Lower lobe of right lung (tissue), 2 donors: ENCODE measurements around the gene DBT. TPM values are rescaled to one million over a fixed set of nuclear protein-coding genes. Genes with fewer than 3 reads are reported as not detected.
"Not testable (repeated sequence)": the region's sequence is repeated elsewhere in the genome, so short reads cannot be mapped to it uniquely, and the experiment has no call there.

Experiments used
- ATAC-seq, 2 donors: fragments of 200-7000 bp; cut with Tn5 transposase; one replicate each; pipeline ENCODE4 v1.9.1; 2020 to 2022; ENCODE audit warnings: mild to moderate bottlenecking in 2 of 2, moderate library complexity in 2 of 2
- DNase-seq: peaks from one replicate; pipeline ENCODE4 v3.0.0-alpha.2; 2020
- H3K27ac ChIP-seq: fragments of 200-600 bp; one replicate; pipeline ENCODE4 v1.8.0; 2022
- H3K27me3 ChIP-seq: fragments of 200-600 bp; one replicate; pipeline ENCODE4 v1.8.0; 2022; ENCODE audit warnings: low read depth
- H3K36me3 ChIP-seq: fragments of 200-600 bp; one replicate; pipeline ENCODE4 v1.8.0; 2022; ENCODE audit warnings: mild to moderate bottlenecking
- H3K4me1 ChIP-seq: fragments of 200-600 bp; one replicate; pipeline ENCODE4 v1.8.0; 2022
- H3K4me3 ChIP-seq: fragments of 200-600 bp; one replicate; pipeline ENCODE4 v1.8.0; 2022; ENCODE audit warnings: mild to moderate bottlenecking
- H3K9me3 ChIP-seq: fragments of 200-600 bp; one replicate; pipeline ENCODE4 v1.8.0; 2022
- CTCF ChIP-seq: fragments of 200-600 bp; IDR thresholded peaks from one replicate; pipeline ENCODE4 v1.8.0; 2022; ENCODE audit warnings: antibody characterized with exemption, mild to moderate bottlenecking
- intact Hi-C: fragments of 100-400 bp; cut with DNase I; formaldehyde crosslinking; loops from one replicate; pipeline ENCODE4 v1.11.0; 2022
- total RNA-seq: library from RNA; stranded (reverse); fragmentation: NEBNext Ultra II Directional; extraction: Animal tissue kit (Norgen Biotek cat#: 25700); gene quantifications from one replicate; pipeline ENCODE4 v1.2.1, GENCODE V29; 2021
- donor health status: DM: no; HTN: yes; CAD: no; lungs with severe emphysema.

Gene DBT
- total RNA-seq, 1 donor from 2014 or later, result 17.4 TPM

GRCh38 chr1:100261686-100262085 is 12.1 kb upstream of the DBT start:
- H3K36me3 ChIP-seq, result no peaks in the 10 kb centered on the region
- peaks cover 2% of the 10 kb centered on the region for H3K9me3 ChIP-seq
- no peak overlapping the region for H3K27ac ChIP-seq
- H3K4me3 ChIP-seq, result no peak overlapping the region
- H3K4me1 ChIP-seq, result peaks cover 8% of the 10 kb centered on the region
- DNase-seq (no peak), ATAC-seq (no peak)
- H3K27me3 ChIP-seq, result no peaks in the 10 kb centered on the region
- intact Hi-C loops, result no loop called here
- no peak for TF ChIP-seq CTCF

- H3K27me3 ChIP-seq, ATAC-seq, DNase-seq, H3K27ac ChIP-seq, H3K36me3 ChIP-seq, H3K9me3 ChIP-seq, H3K4me3 ChIP-seq, intact Hi-C loops, H3K4me1 ChIP-seq: not testable (repeated sequence)
These were observed 8.8 kb upstream of the DBT start for GRCh38 chr1:100258427-100258826.

- DNase-seq, H3K27ac ChIP-seq, intact Hi-C loops, H3K9me3 ChIP-seq, H3K27me3 ChIP-seq, ATAC-seq, H3K4me1 ChIP-seq, H3K36me3 ChIP-seq, H3K4me3 ChIP-seq: not testable (repeated sequence)
These were observed 6.6 kb upstream of the DBT start for GRCh38 chr1:100256273-100256672.

- Histone ChIP-seq H3K27me3 (no peaks in the 10 kb centered on the region), H3K4me1 (peaks cover 16% of the 10 kb centered on the region), H3K4me3 (no peak overlapping the region), H3K27ac (no peak overlapping the region), H3K9me3 (no peaks in the 10 kb centered on the region), H3K36me3 (no peaks in the 10 kb centered on the region)
- peak in 1 of 2 donors; percentile 40 for ATAC-seq
- intact Hi-C loops, result no loop called here
- no peak for TF ChIP-seq CTCF
- no peak for DNase-seq
These were observed 3.9 kb upstream of the DBT start for GRCh38 chr1:100253552-100253951.

- no peak for TF ChIP-seq CTCF
- no peaks in the 10 kb centered on the region for H3K9me3 ChIP-seq
- H3K27me3 ChIP-seq, result no peaks in the 10 kb centered on the region
- no peak overlapping the region for H3K27ac ChIP-seq
- no peak overlapping the region for H3K4me3 ChIP-seq
- H3K4me1 ChIP-seq, result peaks cover 21% of the 10 kb centered on the region
- ATAC-seq (no peak), DNase-seq (no peak)
- no peaks in the 10 kb centered on the region for H3K36me3 ChIP-seq
- intact Hi-C loops, result no loop called here
These were observed 3.3 kb upstream of the DBT start for GRCh38 chr1:100252901-100253300.

- Histone ChIP-seq H3K4me3 (no peak overlapping the region), H3K27me3 (no peaks in the 10 kb centered on the region), H3K4me1 (peaks cover 21% of the 10 kb centered on the region), H3K9me3 (no peaks in the 10 kb centered on the region), H3K36me3 (no peaks in the 10 kb centered on the region), H3K27ac (no peak overlapping the region)
- intact Hi-C loops, result no loop called here
- no peak for ATAC-seq
- DNase-seq, result no peak
- TF ChIP-seq CTCF, result no peak
These were observed 1.2 kb upstream of the DBT start for GRCh38 chr1:100250807-100251206.

GRCh38 chr1:100250264-100250663 is 630 bp upstream of the DBT start:
- Histone ChIP-seq H3K9me3 (no peaks in the 10 kb centered on the region), H3K4me1 (peaks cover 21% of the 10 kb centered on the region), H3K27ac (peak overlapping the region; percentile 92), H3K4me3 (peak overlapping the region; percentile 79), H3K36me3 (no peaks in the 10 kb centered on the region), H3K27me3 (no peaks in the 10 kb centered on the region)
- intact Hi-C loops, result no loop called here
- no peak for DNase-seq
- ATAC-seq, result no peak
- no peak for TF ChIP-seq CTCF
